Measurements from ENCODE around the gene FAM13A. TPM values are rescaled to one million over a fixed set of nuclear protein-coding genes. Genes with fewer than 3 reads are reported as not detected.

The FAM13A gene
- total and polyA plus RNA-seq, 2 donors (not counting 3 experiments of a cell fraction or from before 2014, with no cell fraction given), result 3.3 to 10.5 TPM

DNA sequence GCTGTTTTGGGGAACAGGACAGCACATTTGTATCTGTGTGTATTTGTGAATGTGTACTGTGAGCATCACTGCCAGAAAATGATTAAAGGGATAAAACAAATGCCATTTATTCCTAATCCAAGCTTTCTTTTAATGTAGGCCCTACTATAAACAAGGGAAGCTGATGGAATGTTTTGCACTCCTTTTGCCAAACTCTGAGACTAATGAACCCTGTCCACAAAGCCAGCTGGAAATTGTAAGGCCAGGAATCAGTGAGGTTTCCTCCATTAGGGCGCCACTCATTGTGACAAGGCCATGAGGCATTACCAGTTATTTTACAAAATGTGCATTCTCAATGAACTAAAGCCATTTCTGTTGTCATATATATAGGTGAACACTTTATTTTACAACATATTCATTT lies 196.4 kb downstream of the FAM13A start:
- POLR2A ChIA-PET, result no interaction called here
- no peak overlapping the region for H3K27ac ChIP-seq (ENCODE audit: insufficient read depth, low read depth, low read length)

More for the DNA sequence above, 196.4 kb downstream of the FAM13A start:
- Histone ChIP-seq H3K4me2 (ENCODE audit: insufficient read depth, low read length) (no peak overlapping the region), H3K9me3 (replicated peaks; ENCODE audit: control insufficient read depth, insufficient read depth, low read length) (no peaks in the 10 kb centered on the region), H3K27me3 (ENCODE audit: control insufficient read depth in 2 of 2, insufficient read depth in 2 of 2, low read length in 2 of 2) (no peaks in the 10 kb centered on the region), H3K4me1 (ENCODE audit: control insufficient read depth, extremely low read depth, insufficient read depth, low read length) (peaks cover 18% of the 10 kb centered on the region), H3K9ac (replicated peaks; ENCODE audit: extremely low read depth, insufficient read depth, low read length) (no peak overlapping the region), H3K79me2 (ENCODE audit: control insufficient read depth, insufficient read depth, low read length) (no peaks in the 10 kb centered on the region), H4K20me1 (replicated peaks; ENCODE audit: control insufficient read depth, extremely low read depth, insufficient read depth, low read length) (no peaks in the 10 kb centered on the region), H3K4me3 (replicated peaks in 1 of 3; ENCODE audit: insufficient read depth in 1 of 3, low read depth in 1 of 3, low read length in 3 of 3) (no peak overlapping the region), H2AFZ (ENCODE audit: low read depth, low read length) (no peak overlapping the region), H3K9me1 (replicated peaks; ENCODE audit: control insufficient read depth, extremely low read depth, insufficient read depth, low read length) (no peaks in the 10 kb centered on the region), H3K36me3 (ENCODE audit: control insufficient read depth in 2 of 2, extremely low read depth in 1 of 2, insufficient read depth in 2 of 2, low read length in 2 of 2) (no peaks in the 10 kb centered on the region)
- DNase-seq (ENCODE audit: low read depth, low spot score), result no peak
- TF ChIP-seq MYC (IDR thresholded peaks at IDR 0.05; ENCODE audit: low read depth, low read length) (no peak), FOS (IDR thresholded peaks at IDR 0.05; ENCODE audit: borderline replicate concordance, insufficient read depth, low read length) (no peak), GATA2 (IDR thresholded peaks at IDR 0.05; ENCODE audit: insufficient read depth, insufficient read length, low read depth, low read length) (no peak), EZH2 (IDR thresholded peaks at IDR 0.05; ENCODE audit: borderline replicate concordance, low read depth, low read length, severe bottlenecking) (no peak), POLR2AphosphoS5 (IDR thresholded peaks at IDR 0.05; ENCODE audit: insufficient read depth, low read depth, low read length) (no peak), JUN (IDR thresholded peaks at IDR 0.05; ENCODE audit: borderline replicate concordance, insufficient read depth, insufficient read length, low read depth) (no peak), POLR2A (IDR thresholded peaks at IDR 0.05; ENCODE audit: low read depth, low read length) (no peak)
- TF ChIP-seq, protein P1, sequence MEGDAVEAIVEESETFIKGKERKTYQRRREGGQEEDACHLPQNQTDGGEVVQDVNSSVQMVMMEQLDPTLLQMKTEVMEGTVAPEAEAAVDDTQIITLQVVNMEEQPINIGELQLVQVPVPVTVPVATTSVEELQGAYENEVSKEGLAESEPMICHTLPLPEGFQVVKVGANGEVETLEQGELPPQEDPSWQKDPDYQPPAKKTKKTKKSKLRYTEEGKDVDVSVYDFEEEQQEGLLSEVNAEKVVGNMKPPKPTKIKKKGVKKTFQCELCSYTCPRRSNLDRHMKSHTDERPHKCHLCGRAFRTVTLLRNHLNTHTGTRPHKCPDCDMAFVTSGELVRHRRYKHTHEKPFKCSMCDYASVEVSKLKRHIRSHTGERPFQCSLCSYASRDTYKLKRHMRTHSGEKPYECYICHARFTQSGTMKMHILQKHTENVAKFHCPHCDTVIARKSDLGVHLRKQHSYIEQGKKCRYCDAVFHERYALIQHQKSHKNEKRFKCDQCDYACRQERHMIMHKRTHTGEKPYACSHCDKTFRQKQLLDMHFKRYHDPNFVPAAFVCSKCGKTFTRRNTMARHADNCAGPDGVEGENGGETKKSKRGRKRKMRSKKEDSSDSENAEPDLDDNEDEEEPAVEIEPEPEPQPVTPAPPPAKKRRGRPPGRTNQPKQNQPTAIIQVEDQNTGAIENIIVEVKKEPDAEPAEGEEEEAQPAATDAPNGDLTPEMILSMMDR (IDR thresholded peaks at IDR 0.05; ENCODE audit: extremely low read depth in 1 of 2, insufficient read depth in 1 of 2, low read depth in 1 of 2, low read length in 2 of 2), result no peak
- TF ChIP-seq, protein P2, sequence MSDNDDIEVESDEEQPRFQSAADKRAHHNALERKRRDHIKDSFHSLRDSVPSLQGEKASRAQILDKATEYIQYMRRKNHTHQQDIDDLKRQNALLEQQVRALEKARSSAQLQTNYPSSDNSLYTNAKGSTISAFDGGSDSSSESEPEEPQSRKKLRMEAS (IDR thresholded peaks at IDR 0.05; ENCODE audit: insufficient read depth, insufficient read length), result no peak
- dilution Hi-C loops (cut with MboI; ENCODE audit: extremely low pct_ligation_motif_present, low sequenced_read_pairs), result no loop called here
- no TSS peak for BruUV-seq (replicated peaks)
- intact Hi-C loops (cut with micrococcal nuclease), result loop anchor here (10.0 kb wide), 1 partner anchor 256 kb away; no protein-coding TSS in a partner anchor
- CTCF ChIA-PET, result interaction anchor here (1.1 kb wide), 2 partner anchors 9 to 42 kb away, joined by 3 read pairs; no protein-coding TSS in a partner anchor
- FAIRE-seq, result no peak
